Liver (tissue), 9 donors: ENCODE results near the gene HYLS1. TPM values are rescaled to one million over a fixed set of nuclear protein-coding genes. Genes with fewer than 3 reads are reported as not detected.

ENCODE experiments used
- DNase-seq: peaks from one replicate; pipeline ENCODE4 v3.0.0-alpha.2; 2017; ENCODE audit warnings: low spot score
- H3K27ac ChIP-seq, 2 donors: one replicate each; pipeline ENCODE4 v1.7.0; 2013; ENCODE audit warnings: inconsistent platforms in 2 of 2, low read length in 2 of 2, control low read depth in 1 of 2, low read depth in 1 of 2, mild to moderate bottlenecking in 1 of 2
- H3K27me3 ChIP-seq, 4 donors: one replicate each; pipeline versions ENCODE4 v1.6.1 to v1.7.0; 2013; ENCODE audit warnings: low read length in 3 of 4, inconsistent platforms in 1 of 4, mild to moderate bottlenecking in 1 of 4, moderate library complexity in 1 of 4; ENCODE audit not compliant: control insufficient read depth in 4 of 4, insufficient read depth in 4 of 4
- H3K36me3 ChIP-seq, 4 donors: one replicate each; pipeline versions ENCODE4 v1.6.1 to v1.7.0; 2013; ENCODE audit warnings: low read length in 3 of 4, mild to moderate bottlenecking in 3 of 4, low read depth in 1 of 4, moderate library complexity in 1 of 4; ENCODE audit not compliant: control insufficient read depth in 4 of 4, insufficient read depth in 3 of 4
- H3K4me1 ChIP-seq, 4 donors: one replicate each; pipeline versions ENCODE4 v1.6.1 to v1.7.0; 2013; ENCODE audit warnings: low read length in 3 of 4, mild to moderate bottlenecking in 3 of 4, moderate library complexity in 1 of 4; ENCODE audit not compliant: control insufficient read depth in 4 of 4, insufficient read depth in 4 of 4
- H3K4me3 ChIP-seq, 3 donors: one replicate each; pipeline versions ENCODE4 v1.6.1 to v1.7.0; 2013; ENCODE audit warnings: low read length in 3 of 3, control low read depth in 1 of 3, low read depth in 1 of 3, mild to moderate bottlenecking in 1 of 3
- H3K9ac ChIP-seq, 2 donors: one replicate each; pipeline ENCODE4 v1.7.0; 2013; ENCODE audit warnings: low read length in 2 of 2, mild to moderate bottlenecking in 2 of 2, moderate library complexity in 2 of 2, control low read depth in 1 of 2, low read depth in 1 of 2
- H3K9me3 ChIP-seq, 4 donors: one replicate each; pipeline versions ENCODE4 v1.6.1 to v1.7.0; 2013; ENCODE audit warnings: low read length in 3 of 4; ENCODE audit not compliant: control insufficient read depth in 4 of 4
- FOXA2 ChIP-seq: IDR thresholded peaks from 2 replicates; pipeline ENCODE4 v1.6.1; 2016; ENCODE audit warnings: antibody characterized with exemption
- GABPA ChIP-seq, 2 donors: IDR thresholded peaks in 1 of 2; conservative IDR thresholded peaks in 1 of 2; 2 replicates each; pipeline ENCODE4 v1.6.1; 2016; ENCODE audit warnings: antibody characterized with exemption in 2 of 2, mild to moderate bottlenecking in 1 of 2, moderate library complexity in 1 of 2
- HNF4A ChIP-seq, 2 donors: conservative IDR thresholded peaks; 2 replicates each; pipeline ENCODE4 v1.6.1; 2016; ENCODE audit warnings: antibody characterized with exemption in 2 of 2, mild to moderate bottlenecking in 2 of 2
- HNF4G ChIP-seq: IDR thresholded peaks from 2 replicates; pipeline ENCODE4 v1.6.1; 2016; ENCODE audit warnings: antibody characterized with exemption
- JUND ChIP-seq, 2 donors: IDR thresholded peaks; 2 replicates each; pipeline ENCODE4 v1.6.1; 2016; ENCODE audit warnings: antibody characterized with exemption in 2 of 2
- MAX ChIP-seq: IDR thresholded peaks from 2 replicates; pipeline ENCODE4 v1.6.1; 2016; ENCODE audit warnings: antibody characterized with exemption
- NR2F2 ChIP-seq: IDR thresholded peaks from 2 replicates; pipeline ENCODE4 v1.6.1; 2016; ENCODE audit warnings: antibody characterized with exemption
- RAD21 ChIP-seq, 2 donors: IDR thresholded peaks; 2 replicates each; pipeline ENCODE4 v1.6.1; 2016; ENCODE audit warnings: antibody characterized with exemption in 2 of 2, mild to moderate bottlenecking in 2 of 2
- REST ChIP-seq: IDR thresholded peaks from 2 replicates; pipeline ENCODE4 v1.6.1; 2016; ENCODE audit warnings: antibody characterized with exemption, mild to moderate bottlenecking
- RXRA ChIP-seq, 2 donors: IDR thresholded peaks; 2 replicates each; pipeline ENCODE4 v1.6.1; 2017 to 2018; ENCODE audit warnings: antibody characterized with exemption in 2 of 2, mild to moderate bottlenecking in 1 of 2
- SP1 ChIP-seq: IDR thresholded peaks from 2 replicates; pipeline ENCODE4 v1.6.1; 2018; ENCODE audit warnings: antibody characterized with exemption, mild to moderate bottlenecking
- YY1 ChIP-seq: IDR thresholded peaks from 2 replicates; pipeline ENCODE4 v1.6.1; 2016; ENCODE audit warnings: antibody characterized with exemption, mild to moderate bottlenecking
- ZBTB33 ChIP-seq: IDR thresholded peaks from 2 replicates; pipeline ENCODE4 v1.6.1; 2016; ENCODE audit warnings: antibody characterized with exemption
- WGBS: extraction: QIAGEN DNeasy Blood & Tissue Kit; methylation state at CpG from one replicate; pipeline ENCODE4 v1.1.7; 2013; 5-methylcytosine and 5-hydroxymethylcytosine counted together
- polyA plus RNA-seq, 2 donors: library from polyadenylated mRNA; stranded (reverse) in 1 of 2; unstranded in 1 of 2; fragments of 200-250 nt in 1 of 2; fragments of >200 nt in 1 of 2; fragmentation: Nextera tagmentation in 1 of 2; extraction: Ambion mirVana in 1 of 2; gene quantifications; one replicate each; pipeline versions ENCODE4 v1.2.1 to v1.2.3, GENCODE V29; 2013 to 2015
- total RNA-seq, 2 donors: library from RNA; depleted of rRNA; stranded (reverse); fragments of >200 nt; gene quantifications; one replicate each; pipeline ENCODE4 v1.2.3, GENCODE V29; 2014
- TF ChIP-seq, protein P1 (sequence below): IDR thresholded peaks from 2 replicates; pipeline ENCODE4 v1.6.1; 2016; ENCODE audit warnings: antibody characterized with exemption
- TF ChIP-seq, protein P2 (sequence below): fragments of 150-350 bp; IDR thresholded peaks from 2 replicates; pipeline ENCODE4 v1.5.1; 2017; ENCODE audit warnings: improper control_type of control experiment, low read depth, low read length; ENCODE audit not compliant: missing input control
- donor health status: healthy.
- donor health status: healthy.
- donor health status: healthy.
- donor health status: healthy.
- donor health status: healthy.

Gene HYLS1
- total and polyA plus RNA-seq, 4 donors, result 1.9 to 4.9 (median 3.7) TPM

- TF ChIP-seq, protein P1, sequence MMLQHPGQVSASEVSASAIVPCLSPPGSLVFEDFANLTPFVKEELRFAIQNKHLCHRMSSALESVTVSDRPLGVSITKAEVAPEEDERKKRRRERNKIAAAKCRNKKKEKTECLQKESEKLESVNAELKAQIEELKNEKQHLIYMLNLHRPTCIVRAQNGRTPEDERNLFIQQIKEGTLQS, result no peak
- TF ChIP-seq GABPA (IDR thresholded peaks at IDR 0.05 in 1 of 2, conservative IDR thresholded peaks at IDR 0.05 in 1 of 2) (no peak), NR2F2 (no peak)
- Histone ChIP-seq H3K9ac (no peak overlapping the region), H3K36me3 (no peaks in the 10 kb centered on the region), H3K27me3 (no peaks in the 10 kb centered on the region), H3K9me3 (no peaks in the 10 kb centered on the region), H3K27ac (no peak overlapping the region), H3K4me1 (no peaks in the 10 kb centered on the region), H3K4me3 (no peak overlapping the region)
- peak; percentile 25 for DNase-seq
- 74% methylated on average over 12 of the region's 12 CpGs for WGBS
These were observed 45.8 kb downstream of the HYLS1 start for GRCh38 chr11:125933030-125933813.

- DNase-seq, result no peak
- TF ChIP-seq REST (no peak), HNF4A (conservative IDR thresholded peaks at IDR 0.05) (no peak), JUND (IDR thresholded peaks at IDR 0.05) (no peak)
- no peak overlapping the region for H3K4me3 ChIP-seq
- H3K9me3 ChIP-seq, result no peaks in the 10 kb centered on the region
- no peaks in the 10 kb centered on the region for H3K27me3 ChIP-seq
- no peak overlapping the region for H3K9ac ChIP-seq
- no peaks in the 10 kb centered on the region for H3K36me3 ChIP-seq
- WGBS, result 96% methylated on average over 8 of the region's 8 CpGs
- no peak overlapping the region for H3K27ac ChIP-seq
- H3K4me1 ChIP-seq, result no peaks in the 10 kb centered on the region
These were observed 47.0 kb downstream of the HYLS1 start for GRCh38 chr11:125934473-125934872.

- DNase-seq, result no peak
- H3K4me3 ChIP-seq, result no peak overlapping the region
- H3K27ac ChIP-seq, result no peak overlapping the region
- H3K27me3 ChIP-seq, result no peaks in the 10 kb centered on the region
- no peaks in the 10 kb centered on the region for H3K9me3 ChIP-seq
- 97% methylated on average over 2 of the region's 2 CpGs for WGBS
- no peaks in the 10 kb centered on the region for H3K4me1 ChIP-seq
- no peaks in the 10 kb centered on the region for H3K36me3 ChIP-seq
- H3K9ac ChIP-seq, result no peak overlapping the region
- TF ChIP-seq HNF4A (conservative IDR thresholded peaks at IDR 0.05), result no peak
- no peak for TF ChIP-seq RAD21 (IDR thresholded peaks at IDR 0.05)
- no peak for TF ChIP-seq ZBTB33
- TF ChIP-seq HNF4G, result no peak
- no peak for TF ChIP-seq REST
- no peak for TF ChIP-seq NR2F2
- TF ChIP-seq YY1, result no peak
- TF ChIP-seq, protein P2, sequence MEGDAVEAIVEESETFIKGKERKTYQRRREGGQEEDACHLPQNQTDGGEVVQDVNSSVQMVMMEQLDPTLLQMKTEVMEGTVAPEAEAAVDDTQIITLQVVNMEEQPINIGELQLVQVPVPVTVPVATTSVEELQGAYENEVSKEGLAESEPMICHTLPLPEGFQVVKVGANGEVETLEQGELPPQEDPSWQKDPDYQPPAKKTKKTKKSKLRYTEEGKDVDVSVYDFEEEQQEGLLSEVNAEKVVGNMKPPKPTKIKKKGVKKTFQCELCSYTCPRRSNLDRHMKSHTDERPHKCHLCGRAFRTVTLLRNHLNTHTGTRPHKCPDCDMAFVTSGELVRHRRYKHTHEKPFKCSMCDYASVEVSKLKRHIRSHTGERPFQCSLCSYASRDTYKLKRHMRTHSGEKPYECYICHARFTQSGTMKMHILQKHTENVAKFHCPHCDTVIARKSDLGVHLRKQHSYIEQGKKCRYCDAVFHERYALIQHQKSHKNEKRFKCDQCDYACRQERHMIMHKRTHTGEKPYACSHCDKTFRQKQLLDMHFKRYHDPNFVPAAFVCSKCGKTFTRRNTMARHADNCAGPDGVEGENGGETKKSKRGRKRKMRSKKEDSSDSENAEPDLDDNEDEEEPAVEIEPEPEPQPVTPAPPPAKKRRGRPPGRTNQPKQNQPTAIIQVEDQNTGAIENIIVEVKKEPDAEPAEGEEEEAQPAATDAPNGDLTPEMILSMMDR, result no peak
- no peak for TF ChIP-seq MAX
- no peak for TF ChIP-seq RXRA (IDR thresholded peaks at IDR 0.05)
- TF ChIP-seq, protein P1, result no peak
- no peak for TF ChIP-seq SP1
- TF ChIP-seq FOXA2, result no peak
These were observed 47.6 kb downstream of the HYLS1 start for GRCh38 chr11:125935056-125935455.
